ENCODE measurements around the gene CPEB1.
A peak's percentile ranks its signal among the peaks of the same experiment; 100 is the strongest.

CPEB1 gene

DNA sequence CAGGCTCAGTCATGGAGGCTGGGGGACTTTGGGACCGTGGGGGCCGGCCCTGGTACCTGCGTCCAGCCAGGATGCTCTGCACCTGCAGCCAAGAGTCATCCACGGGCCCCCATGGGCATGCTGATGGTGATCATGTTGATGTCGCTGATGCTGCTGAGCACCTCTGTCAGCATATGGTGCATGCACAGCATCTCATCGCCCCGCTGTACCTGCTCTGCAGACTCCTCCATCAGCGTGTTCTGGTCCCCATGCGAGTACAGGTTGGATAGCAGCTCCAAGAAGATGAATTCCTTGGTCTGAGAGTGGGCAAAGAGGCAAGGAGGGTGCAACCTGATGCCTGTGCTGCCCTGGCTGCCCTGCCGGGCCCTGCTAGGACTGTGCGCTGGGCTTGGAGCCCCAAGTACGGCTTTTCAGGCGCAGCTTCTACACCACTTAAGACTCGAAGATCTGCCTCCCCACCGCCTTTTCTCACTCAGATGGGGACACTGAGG, 114.1 kb downstream of the CPEB1 start:
- no peak overlapping the region for H2AFZ ChIP-seq (ENCODE audit: low read depth)
- no peak overlapping the region for H3K27ac ChIP-seq
- H3K4me3 ChIP-seq (IDR thresholded peaks at IDR 0.05; ENCODE audit: insufficient read depth, low read depth, low read length): no peak overlapping the region
- H3K4me2 ChIP-seq: no peak overlapping the region
- H3K4me1 ChIP-seq (ENCODE audit: low read depth, poor library complexity, severe bottlenecking): peaks cover 11% of the 10 kb centered on the region
- peaks cover 18% of the 10 kb centered on the region for H3K36me3 ChIP-seq (ENCODE audit: insufficient read depth)
- H3K9ac ChIP-seq: no peak overlapping the region
- H3K79me2 ChIP-seq (ENCODE audit: insufficient read depth, low read depth): peaks cover 8% of the 10 kb centered on the region
- peaks cover 9% of the 10 kb centered on the region; the same call in 1 of the 2 replicates for H4K20me1 ChIP-seq (ENCODE audit: insufficient read depth)
- TF ChIP-seq CTCF (conservative IDR thresholded peaks at IDR 0.05; ENCODE audit: low read depth, low read length): no peak
- no peaks in the 10 kb centered on the region for H3K27me3 ChIP-seq (ENCODE audit: insufficient read depth, low read depth)

DNA sequence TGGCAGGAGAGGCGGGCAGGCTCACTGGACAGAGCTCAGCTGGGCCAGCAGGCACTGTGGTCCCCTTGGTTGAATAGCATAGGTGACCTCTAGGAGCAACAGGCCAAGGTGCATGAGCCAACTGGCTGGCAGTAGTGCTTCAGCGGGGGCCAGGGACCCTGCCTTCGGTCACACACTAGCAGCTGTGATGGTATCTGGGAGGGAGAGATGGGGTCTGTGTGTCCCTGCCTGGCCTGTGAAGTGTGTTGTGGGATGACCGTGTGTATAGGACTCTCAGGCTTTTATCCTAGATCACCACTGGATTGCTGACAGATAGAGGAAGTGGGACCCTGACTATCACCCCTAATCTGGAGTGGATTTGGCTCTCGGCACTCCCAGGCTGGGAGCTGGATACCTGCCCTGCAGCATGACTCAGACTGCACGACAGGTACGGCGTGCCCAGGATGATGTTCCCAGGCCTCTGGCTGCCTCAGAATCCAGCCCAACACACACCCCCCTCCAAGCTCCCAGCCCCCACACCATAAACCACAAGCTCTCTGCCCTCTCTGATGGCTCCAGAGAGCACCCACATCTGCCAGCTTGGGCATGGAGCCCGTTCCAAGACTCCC, 114.7 kb downstream of the CPEB1 start:
- peaks cover 5% of the 10 kb centered on the region; the same call in 1 of the 2 replicates for H4K20me1 ChIP-seq (ENCODE audit: insufficient read depth)
- H3K27ac ChIP-seq: no peak overlapping the region
- no peak for TF ChIP-seq CTCF (conservative IDR thresholded peaks at IDR 0.05; ENCODE audit: low read depth, low read length)
- H3K4me2 ChIP-seq: no peak overlapping the region
- no peak overlapping the region for H3K9ac ChIP-seq
- H3K27me3 ChIP-seq (ENCODE audit: insufficient read depth, low read depth): no peaks in the 10 kb centered on the region
- peaks cover 2% of the 10 kb centered on the region for H3K79me2 ChIP-seq (ENCODE audit: insufficient read depth, low read depth)
- no peak overlapping the region for H2AFZ ChIP-seq (ENCODE audit: low read depth)
- H3K4me1 ChIP-seq (ENCODE audit: low read depth, poor library complexity, severe bottlenecking): peaks cover 7% of the 10 kb centered on the region
- no peak overlapping the region for H3K4me3 ChIP-seq (IDR thresholded peaks at IDR 0.05; ENCODE audit: insufficient read depth, low read depth, low read length)
- H3K36me3 ChIP-seq (ENCODE audit: insufficient read depth): peaks cover 14% of the 10 kb centered on the region

DNA sequence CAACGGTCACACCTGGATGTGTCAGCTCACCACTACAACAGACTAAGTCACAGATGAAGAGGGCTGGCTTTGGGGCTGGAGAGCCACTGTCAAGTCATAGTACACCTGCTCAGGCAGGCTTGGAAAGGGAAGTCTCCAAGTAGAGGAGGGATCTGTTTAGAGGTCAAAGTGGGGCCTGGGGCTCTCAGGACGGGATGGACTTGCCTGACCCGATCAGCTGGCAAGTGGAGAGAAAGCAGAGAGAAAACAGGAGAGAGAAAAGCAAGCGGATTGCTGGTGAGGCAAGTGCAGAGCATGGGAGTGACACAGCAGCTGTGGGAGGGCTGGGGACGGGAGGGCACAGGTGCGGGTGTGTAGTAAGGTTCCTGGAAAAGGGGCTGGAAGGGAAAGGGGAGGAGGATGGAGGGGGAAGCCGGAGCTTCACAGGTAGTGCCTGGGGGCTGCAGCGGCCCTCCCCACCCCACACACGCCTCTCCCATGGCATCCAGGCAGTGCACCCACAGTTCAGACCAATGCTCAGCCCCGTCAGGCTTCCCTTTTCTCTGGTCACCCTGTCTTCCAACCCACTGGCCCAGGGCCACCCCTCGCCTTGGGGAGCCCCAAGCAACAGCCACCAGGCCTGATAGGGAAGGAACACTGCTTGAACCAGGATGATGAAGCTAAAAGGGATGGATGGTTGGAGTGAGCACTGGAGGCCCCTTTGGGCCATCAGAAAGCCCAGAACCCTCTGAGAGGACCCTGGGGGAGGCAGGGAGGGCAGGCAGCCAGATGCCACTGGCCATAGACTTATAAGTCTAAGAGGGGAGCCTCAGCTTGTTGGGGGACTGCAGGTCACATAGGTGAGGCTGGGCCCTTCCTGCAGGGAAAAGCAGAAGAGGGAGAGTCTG, 115.4 kb downstream of the CPEB1 start:
- H3K4me2 ChIP-seq: no peak overlapping the region
- no peaks in the 10 kb centered on the region for H4K20me1 ChIP-seq (ENCODE audit: insufficient read depth)
- H3K79me2 ChIP-seq (ENCODE audit: insufficient read depth, low read depth): no peaks in the 10 kb centered on the region
- TF ChIP-seq CTCF (conservative IDR thresholded peaks at IDR 0.05; ENCODE audit: low read depth, low read length): no peak
- peaks cover 6% of the 10 kb centered on the region; the same call in 1 of the 2 replicates for H3K36me3 ChIP-seq (ENCODE audit: insufficient read depth)
- H3K4me1 ChIP-seq (ENCODE audit: low read depth, poor library complexity, severe bottlenecking): peaks cover 7% of the 10 kb centered on the region
- H3K4me3 ChIP-seq (IDR thresholded peaks at IDR 0.05; ENCODE audit: insufficient read depth, low read depth, low read length): no peak overlapping the region
- H2AFZ ChIP-seq (ENCODE audit: low read depth): no peak overlapping the region
- peak overlapping the region; percentile 3; the same call in 1 of the 2 replicates for H3K27ac ChIP-seq
- H3K27me3 ChIP-seq (ENCODE audit: insufficient read depth, low read depth): no peaks in the 10 kb centered on the region
- H3K9ac ChIP-seq: no peak overlapping the region

- peak; percentile 93 for TF ChIP-seq CTCF (conservative IDR thresholded peaks at IDR 0.05; ENCODE audit: low read depth, low read length)
- Histone ChIP-seq H3K27me3 (ENCODE audit: insufficient read depth, low read depth) (no peaks in the 10 kb centered on the region), H3K27ac (peak overlapping the region; percentile 3; the same call in 1 of the 2 replicates), H3K36me3 (ENCODE audit: insufficient read depth) (no peaks in the 10 kb centered on the region), H3K4me3 (IDR thresholded peaks at IDR 0.05; ENCODE audit: insufficient read depth, low read depth, low read length) (no peak overlapping the region), H3K4me2 (peak overlapping the region; percentile 31; the same call in 1 of the 2 replicates), H4K20me1 (ENCODE audit: insufficient read depth) (no peaks in the 10 kb centered on the region), H3K9ac (no peak overlapping the region), H2AFZ (ENCODE audit: low read depth) (peak overlapping the region; percentile 73; the same call in 1 of the 2 replicates), H3K79me2 (ENCODE audit: insufficient read depth, low read depth) (no peaks in the 10 kb centered on the region), H3K4me1 (ENCODE audit: low read depth, poor library complexity, severe bottlenecking) (peaks cover 7% of the 10 kb centered on the region)
Observed at GRCh38 chr15:82530606-82531379, 116.4 kb downstream of the CPEB1 start.
